Measurements from ENCODE around the gene UBE2D2. TPM values are rescaled to one million over a fixed set of nuclear protein-coding genes. Genes with fewer than 3 reads are reported as not detected.

UBE2D2 gene
- total and polyA plus RNA-seq, 2 of the 13 experiments (the other 11 are each of a cell fraction or from before 2014, with no cell fraction given), result 79.1 to 109 TPM

DNA sequence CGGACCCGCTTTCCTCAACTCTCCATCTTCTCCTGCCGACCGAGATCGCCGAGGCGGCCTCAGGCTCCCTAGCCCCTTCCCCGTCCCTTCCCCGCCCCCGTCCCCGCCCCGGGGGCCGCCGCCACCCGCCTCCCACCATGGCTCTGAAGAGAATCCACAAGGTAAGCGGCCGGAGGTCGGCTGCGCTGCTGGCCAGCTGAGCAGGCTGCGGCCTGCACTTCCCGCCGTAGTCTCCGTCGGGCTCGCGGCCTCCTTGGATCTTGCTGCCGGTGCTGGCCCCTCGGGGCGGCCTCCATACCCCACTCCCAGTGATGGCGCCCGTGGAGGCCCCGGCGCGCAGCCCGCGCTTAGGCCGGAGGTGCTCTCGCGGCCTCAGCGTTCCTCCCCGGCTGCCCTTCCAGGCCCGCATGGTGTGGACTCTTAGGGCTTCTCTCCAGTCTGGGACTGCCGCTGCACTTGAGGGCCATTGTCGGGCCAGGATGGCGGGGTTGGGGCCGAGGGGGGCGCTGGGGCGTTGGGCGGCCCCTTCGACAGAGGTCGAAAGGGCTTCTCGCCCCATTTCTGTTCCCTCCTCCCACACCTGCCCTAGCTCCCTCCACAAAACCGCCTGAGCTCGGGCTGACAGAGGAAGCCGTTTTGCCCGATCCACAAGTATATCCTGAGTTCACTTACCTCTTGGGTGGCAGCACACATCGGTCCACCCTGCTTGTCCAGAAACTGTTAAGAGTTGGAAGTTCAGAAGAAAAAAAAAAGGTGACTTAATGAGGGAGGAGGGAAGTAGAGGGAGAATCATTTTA lies 714 bp downstream of the UBE2D2 start (continued):
- TF ChIP-seq ZNF34 (CRISPR knock-in tag; IDR thresholded peaks at IDR 0.05; ENCODE audit: borderline replicate concordance) (0 out of 2 replicates have a peak, but pooled peaks have one; percentile 15), ZNF546 (CRISPR knock-in tag; conservative IDR thresholded peaks at IDR 0.05) (no peak), FOSL1 (CRISPR knock-in tag; IDR thresholded peaks at IDR 0.05; ENCODE audit: borderline replicate concordance) (peak; percentile 28; the same call in 1 of the 2 replicates), PLRG1 (conservative IDR thresholded peaks at IDR 0.05) (no peak), ZNF766 (CRISPR knock-in tag; IDR thresholded peaks at IDR 0.05; ENCODE audit: borderline replicate concordance) (no peak), MEIS2 (CRISPR knock-in tag; IDR thresholded peaks at IDR 0.05) (no peak), ZNF547 (CRISPR knock-in tag; IDR thresholded peaks at IDR 0.05) (no peak), ZNF318 (CRISPR knock-in tag; IDR thresholded peaks at IDR 0.05) (no peak), ZNF350 (CRISPR knock-in tag; IDR thresholded peaks at IDR 0.05; ENCODE audit: borderline replicate concordance, low read depth) (0 out of 2 replicates have a peak, but pooled peaks have one; percentile 38), ZC3H4 (CRISPR knock-in tag; IDR thresholded peaks at IDR 0.05; ENCODE audit: borderline replicate concordance) (no peak), THAP9 (CRISPR knock-in tag; IDR thresholded peaks at IDR 0.05; ENCODE audit: borderline replicate concordance) (0 out of 2 replicates have a peak, but pooled peaks have one; percentile 56), GLI4 (CRISPR knock-in tag; IDR thresholded peaks at IDR 0.05; ENCODE audit: borderline replicate concordance) (no peak)
- TF ChIP-seq, protein P1, sequence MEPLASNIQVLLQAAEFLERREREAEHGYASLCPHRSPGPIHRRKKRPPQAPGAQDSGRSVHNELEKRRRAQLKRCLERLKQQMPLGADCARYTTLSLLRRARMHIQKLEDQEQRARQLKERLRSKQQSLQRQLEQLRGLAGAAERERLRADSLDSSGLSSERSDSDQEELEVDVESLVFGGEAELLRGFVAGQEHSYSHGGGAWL (CRISPR knock-in tag; IDR thresholded peaks at IDR 0.05), result no peak
- TF ChIP-seq, protein P2, sequence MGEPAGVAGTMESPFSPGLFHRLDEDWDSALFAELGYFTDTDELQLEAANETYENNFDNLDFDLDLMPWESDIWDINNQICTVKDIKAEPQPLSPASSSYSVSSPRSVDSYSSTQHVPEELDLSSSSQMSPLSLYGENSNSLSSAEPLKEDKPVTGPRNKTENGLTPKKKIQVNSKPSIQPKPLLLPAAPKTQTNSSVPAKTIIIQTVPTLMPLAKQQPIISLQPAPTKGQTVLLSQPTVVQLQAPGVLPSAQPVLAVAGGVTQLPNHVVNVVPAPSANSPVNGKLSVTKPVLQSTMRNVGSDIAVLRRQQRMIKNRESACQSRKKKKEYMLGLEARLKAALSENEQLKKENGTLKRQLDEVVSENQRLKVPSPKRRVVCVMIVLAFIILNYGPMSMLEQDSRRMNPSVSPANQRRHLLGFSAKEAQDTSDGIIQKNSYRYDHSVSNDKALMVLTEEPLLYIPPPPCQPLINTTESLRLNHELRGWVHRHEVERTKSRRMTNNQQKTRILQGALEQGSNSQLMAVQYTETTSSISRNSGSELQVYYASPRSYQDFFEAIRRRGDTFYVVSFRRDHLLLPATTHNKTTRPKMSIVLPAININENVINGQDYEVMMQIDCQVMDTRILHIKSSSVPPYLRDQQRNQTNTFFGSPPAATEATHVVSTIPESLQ (CRISPR knock-in tag; conservative IDR thresholded peaks at IDR 0.05), result no peak
